B cell (primary cell): ENCODE data around the gene CLCNKA.

Source experiments
- EZH2 ChIP-seq: IDR thresholded peaks from 2 replicates; pipeline ENCODE4 v1.6.1; 2012; ENCODE audit warnings: borderline replicate concordance, low read depth, mild to moderate bottlenecking, moderate library complexity, low read length; ENCODE audit not compliant: insufficient read depth, poor library complexity, severe bottlenecking
- TF ChIP-seq, protein P1 (sequence below): fragments of 200-600 bp; IDR thresholded peaks from one replicate; pipeline ENCODE4 v1.8.0; 2022; ENCODE audit warnings: antibody characterized with exemption, mild to moderate bottlenecking

DNA sequence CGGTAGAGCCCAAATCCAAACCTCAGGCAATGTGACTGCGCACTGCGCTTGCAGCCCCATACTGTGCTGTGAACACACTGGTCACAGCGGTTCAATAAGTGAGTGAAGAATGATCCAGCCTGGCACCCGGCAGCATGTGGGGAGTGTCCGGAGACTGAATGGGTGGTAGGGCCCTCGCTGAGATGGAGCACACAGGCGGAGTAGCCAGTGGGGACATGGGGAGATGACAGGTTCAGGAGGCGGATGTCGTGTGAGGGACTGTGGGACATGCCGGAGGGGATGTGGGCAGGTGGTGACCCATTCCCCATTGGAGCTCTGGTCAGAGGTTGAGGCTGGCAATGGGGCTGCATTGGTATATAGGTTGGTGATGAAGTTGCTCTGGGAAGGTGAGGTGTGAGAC is 12.2 kb upstream of the CLCNKA start:
- TF ChIP-seq, protein P1, sequence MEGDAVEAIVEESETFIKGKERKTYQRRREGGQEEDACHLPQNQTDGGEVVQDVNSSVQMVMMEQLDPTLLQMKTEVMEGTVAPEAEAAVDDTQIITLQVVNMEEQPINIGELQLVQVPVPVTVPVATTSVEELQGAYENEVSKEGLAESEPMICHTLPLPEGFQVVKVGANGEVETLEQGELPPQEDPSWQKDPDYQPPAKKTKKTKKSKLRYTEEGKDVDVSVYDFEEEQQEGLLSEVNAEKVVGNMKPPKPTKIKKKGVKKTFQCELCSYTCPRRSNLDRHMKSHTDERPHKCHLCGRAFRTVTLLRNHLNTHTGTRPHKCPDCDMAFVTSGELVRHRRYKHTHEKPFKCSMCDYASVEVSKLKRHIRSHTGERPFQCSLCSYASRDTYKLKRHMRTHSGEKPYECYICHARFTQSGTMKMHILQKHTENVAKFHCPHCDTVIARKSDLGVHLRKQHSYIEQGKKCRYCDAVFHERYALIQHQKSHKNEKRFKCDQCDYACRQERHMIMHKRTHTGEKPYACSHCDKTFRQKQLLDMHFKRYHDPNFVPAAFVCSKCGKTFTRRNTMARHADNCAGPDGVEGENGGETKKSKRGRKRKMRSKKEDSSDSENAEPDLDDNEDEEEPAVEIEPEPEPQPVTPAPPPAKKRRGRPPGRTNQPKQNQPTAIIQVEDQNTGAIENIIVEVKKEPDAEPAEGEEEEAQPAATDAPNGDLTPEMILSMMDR, result no peak
- TF ChIP-seq EZH2, result no peak
